Measurements from ENCODE around the gene ZNF341.
"Not testable (repeated sequence)": the region's sequence is repeated elsewhere in the genome, so short reads cannot be mapped to it uniquely, and the experiment has no call there.

DNA sequence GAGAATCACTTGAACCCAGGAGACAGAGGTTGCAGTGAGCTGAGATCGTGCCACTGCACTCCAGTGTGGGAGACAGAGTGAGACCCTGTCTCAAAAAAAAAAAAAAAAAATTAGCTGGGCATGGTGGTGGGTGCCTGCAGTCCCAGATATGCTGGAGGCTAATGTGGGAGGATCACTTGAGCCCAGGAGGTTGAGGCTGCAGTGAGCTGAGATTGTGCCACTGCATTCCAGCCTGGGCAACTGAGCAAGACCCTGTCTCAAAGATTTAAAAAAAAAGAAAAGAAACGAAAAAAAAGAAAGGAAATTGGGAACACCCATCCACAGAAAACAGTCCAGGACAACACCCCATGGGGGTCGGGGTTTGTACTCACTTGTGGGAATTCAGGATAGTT, 60.8 kb downstream of the ZNF341 start:
- TF ChIP-seq POLR2A (IDR thresholded peaks at IDR 0.05); CTCF (IDR thresholded peaks at IDR 0.05); POLR2AphosphoS5 (IDR thresholded peaks at IDR 0.05; ENCODE audit: insufficient read depth in 1 of 2, low read depth in 1 of 2): not testable (repeated sequence)
